Measurements from ENCODE around the gene CDR2L.

CDR2L gene

DNA sequence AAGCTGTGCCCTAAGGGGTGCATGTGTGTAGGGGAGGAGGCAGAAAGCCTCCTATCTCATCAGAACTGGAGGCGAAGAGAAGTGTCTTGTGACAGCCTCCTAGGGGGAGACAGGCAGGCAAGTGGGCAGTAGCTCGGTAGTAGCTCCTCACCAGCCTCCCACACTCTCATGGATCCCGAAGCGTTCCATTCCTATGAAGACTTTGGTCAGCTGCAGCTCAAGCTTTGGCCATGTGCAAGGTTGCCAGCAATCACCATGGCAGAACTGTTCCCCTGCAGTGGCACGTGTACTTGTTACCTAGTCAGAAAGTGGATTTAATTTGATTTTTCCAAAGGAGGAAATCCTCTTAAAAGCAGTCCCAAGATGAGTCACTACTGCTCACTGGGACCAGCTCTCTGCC is 31.7 kb downstream of the CDR2L start:
- no peaks in the 10 kb centered on the region for H3F3A ChIP-seq (ENCODE audit: control insufficient read depth, insufficient read depth)
- no peaks in the 10 kb centered on the region for H3K9me3 ChIP-seq (ENCODE audit: control insufficient read depth, insufficient read depth, low read length)
- H3K4me1 ChIP-seq (ENCODE audit: control insufficient read depth, low read length): 0 out of 2 replicates have a peak, but pooled peaks cover 5% of the 10 kb centered on the region
- H3K4me2 ChIP-seq (ENCODE audit: low read length): no peak overlapping the region
- H3K4me3 ChIP-seq (ENCODE audit: low read length): no peak overlapping the region
- H3K27me3 ChIP-seq (ENCODE audit: control insufficient read depth, low read length): no peaks in the 10 kb centered on the region
- H3K27ac ChIP-seq (ENCODE audit: low read depth, low read length): no peak overlapping the region
- no peaks in the 10 kb centered on the region for H3K9me2 ChIP-seq (replicated peaks; ENCODE audit: control insufficient read depth, low read length)
- TF ChIP-seq, protein P1, sequence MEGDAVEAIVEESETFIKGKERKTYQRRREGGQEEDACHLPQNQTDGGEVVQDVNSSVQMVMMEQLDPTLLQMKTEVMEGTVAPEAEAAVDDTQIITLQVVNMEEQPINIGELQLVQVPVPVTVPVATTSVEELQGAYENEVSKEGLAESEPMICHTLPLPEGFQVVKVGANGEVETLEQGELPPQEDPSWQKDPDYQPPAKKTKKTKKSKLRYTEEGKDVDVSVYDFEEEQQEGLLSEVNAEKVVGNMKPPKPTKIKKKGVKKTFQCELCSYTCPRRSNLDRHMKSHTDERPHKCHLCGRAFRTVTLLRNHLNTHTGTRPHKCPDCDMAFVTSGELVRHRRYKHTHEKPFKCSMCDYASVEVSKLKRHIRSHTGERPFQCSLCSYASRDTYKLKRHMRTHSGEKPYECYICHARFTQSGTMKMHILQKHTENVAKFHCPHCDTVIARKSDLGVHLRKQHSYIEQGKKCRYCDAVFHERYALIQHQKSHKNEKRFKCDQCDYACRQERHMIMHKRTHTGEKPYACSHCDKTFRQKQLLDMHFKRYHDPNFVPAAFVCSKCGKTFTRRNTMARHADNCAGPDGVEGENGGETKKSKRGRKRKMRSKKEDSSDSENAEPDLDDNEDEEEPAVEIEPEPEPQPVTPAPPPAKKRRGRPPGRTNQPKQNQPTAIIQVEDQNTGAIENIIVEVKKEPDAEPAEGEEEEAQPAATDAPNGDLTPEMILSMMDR (IDR thresholded peaks at IDR 0.05; ENCODE audit: low read depth, low read length, poor library complexity, severe bottlenecking): no peak
- no peak for TF ChIP-seq EZH2phosphoT487 (IDR thresholded peaks at IDR 0.05; ENCODE audit: borderline replicate concordance, low read length)
- H3K79me2 ChIP-seq (ENCODE audit: control insufficient read depth, low read length): peaks cover 22% of the 10 kb centered on the region
- no peaks in the 10 kb centered on the region for H4K20me1 ChIP-seq (ENCODE audit: control insufficient read depth, insufficient read depth, low read depth, low read length)
- H3K36me3 ChIP-seq (ENCODE audit: control insufficient read depth, low read length): peaks cover 51% of the 10 kb centered on the region

- H3K36me3 ChIP-seq (ENCODE audit: control insufficient read depth, low read length): peaks cover 51% of the 10 kb centered on the region
- no peak overlapping the region for H3K4me2 ChIP-seq (ENCODE audit: low read length)
- no peak overlapping the region for H3K27ac ChIP-seq (ENCODE audit: low read depth, low read length)
- no peaks in the 10 kb centered on the region for H3K27me3 ChIP-seq (ENCODE audit: control insufficient read depth, low read length)
- no peak overlapping the region for H3K4me3 ChIP-seq (ENCODE audit: low read length)
- no peaks in the 10 kb centered on the region for H3F3A ChIP-seq (ENCODE audit: control insufficient read depth, insufficient read depth)
- no peaks in the 10 kb centered on the region for H3K9me2 ChIP-seq (replicated peaks; ENCODE audit: control insufficient read depth, low read length)
- peaks cover 17% of the 10 kb centered on the region for H3K79me2 ChIP-seq (ENCODE audit: control insufficient read depth, low read length)
- H3K4me1 ChIP-seq (ENCODE audit: control insufficient read depth, low read length): 0 out of 2 replicates have a peak, but pooled peaks cover 1% of the 10 kb centered on the region
- H4K20me1 ChIP-seq (ENCODE audit: control insufficient read depth, insufficient read depth, low read depth, low read length): no peaks in the 10 kb centered on the region
- no peak for TF ChIP-seq EZH2phosphoT487 (IDR thresholded peaks at IDR 0.05; ENCODE audit: borderline replicate concordance, low read length)
- TF ChIP-seq, protein P1 (IDR thresholded peaks at IDR 0.05; ENCODE audit: low read depth, low read length, poor library complexity, severe bottlenecking): no peak
- 0 out of 2 replicates have a peak, but pooled peaks cover under 1% of the 10 kb centered on the region for H3K9me3 ChIP-seq (ENCODE audit: control insufficient read depth, insufficient read depth, low read length)
Measured at GRCh38 chr17:75019710-75020109, 32.3 kb downstream of the CDR2L start.

GRCh38 chr17:75020331-75021110 is 33.1 kb downstream of the CDR2L start:
- no peaks in the 10 kb centered on the region for H4K20me1 ChIP-seq (ENCODE audit: control insufficient read depth, insufficient read depth, low read depth, low read length)
- no peaks in the 10 kb centered on the region for H3F3A ChIP-seq (ENCODE audit: control insufficient read depth, insufficient read depth)
- H3K36me3 ChIP-seq (ENCODE audit: control insufficient read depth, low read length): peaks cover 49% of the 10 kb centered on the region
- H3K4me1 ChIP-seq (ENCODE audit: control insufficient read depth, low read length): no peaks in the 10 kb centered on the region
- H3K9me3 ChIP-seq (ENCODE audit: control insufficient read depth, insufficient read depth, low read length): peaks cover 4% of the 10 kb centered on the region; the same call in 1 of the 2 replicates
- TF ChIP-seq, protein P1 (IDR thresholded peaks at IDR 0.05; ENCODE audit: low read depth, low read length, poor library complexity, severe bottlenecking): no peak
- no peak for TF ChIP-seq EZH2phosphoT487 (IDR thresholded peaks at IDR 0.05; ENCODE audit: borderline replicate concordance, low read length)
- no peak overlapping the region for H3K4me2 ChIP-seq (ENCODE audit: low read length)
- no peaks in the 10 kb centered on the region for H3K27me3 ChIP-seq (ENCODE audit: control insufficient read depth, low read length)
- H3K79me2 ChIP-seq (ENCODE audit: control insufficient read depth, low read length): peaks cover 9% of the 10 kb centered on the region
- H3K9me2 ChIP-seq (replicated peaks; ENCODE audit: control insufficient read depth, low read length): no peaks in the 10 kb centered on the region
- no peak overlapping the region for H3K4me3 ChIP-seq (ENCODE audit: low read length)
- H3K27ac ChIP-seq (ENCODE audit: low read depth, low read length): no peak overlapping the region

All from DOHH2 (cell line).